Erythroblast (primary cell): ENCODE measurements around the gene TSPAN3.

ENCODE experiments used
- DNase-seq, 2 experiments: peaks; one replicate each; lab custom pipeline; 2025; lab: John Stamatoyannopoulos, UW
- GATA1 ChIP-seq: IDR thresholded peaks from 2 replicates; pipeline ENCODE4 v1.6.1; 2011; ENCODE audit warnings: low read depth, mild to moderate bottlenecking, control low read depth, low read length, moderate library complexity
- POLR2A ChIP-seq: IDR thresholded peaks from 2 replicates; pipeline ENCODE4 v1.6.1; 2011; ENCODE audit warnings: mild to moderate bottlenecking, low read length

TSPAN3 gene

DNA sequence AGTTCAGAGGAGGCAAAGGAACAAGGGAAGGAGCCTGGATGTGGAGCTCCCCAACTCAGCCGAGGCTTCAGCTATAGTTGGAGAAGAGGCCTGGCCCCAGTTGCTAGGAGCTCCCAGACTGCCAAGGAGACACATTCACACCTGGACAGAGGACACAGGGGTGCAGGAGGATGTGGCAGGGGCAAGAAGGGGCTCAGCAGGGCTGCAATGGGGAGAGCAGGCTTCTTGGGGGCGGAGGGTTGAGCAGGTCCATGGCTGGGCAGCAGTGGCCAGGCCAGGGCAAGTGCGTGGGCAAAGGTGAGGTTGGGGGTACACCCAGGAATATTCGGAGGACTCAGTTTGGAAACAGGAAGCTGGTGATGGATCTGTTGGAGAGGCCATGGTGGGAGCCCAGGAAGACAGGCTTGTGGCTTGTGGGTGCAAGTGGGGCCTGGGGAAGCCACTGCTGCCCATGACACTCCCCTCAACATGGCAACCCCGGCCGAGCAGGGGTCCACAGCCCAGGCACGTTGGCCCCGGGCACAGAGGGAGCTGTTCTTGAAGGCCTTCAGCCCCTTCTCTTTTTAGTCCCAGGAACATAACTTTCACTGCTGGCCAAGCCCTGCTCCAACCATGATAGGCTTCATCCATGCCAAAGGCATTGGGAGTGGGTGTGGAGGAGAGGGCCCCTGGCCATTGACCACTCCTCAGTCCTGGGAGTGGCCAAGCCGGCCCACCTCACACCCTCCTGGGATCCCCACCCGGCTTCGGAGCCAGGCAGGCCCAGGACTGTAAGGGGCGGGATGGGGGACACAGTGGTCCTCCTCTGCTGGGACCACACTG is 33.3 kb downstream of the TSPAN3 start:
- no peak for DNase-seq
- TF ChIP-seq GATA1 (no peak), POLR2A (no peak)

DNA sequence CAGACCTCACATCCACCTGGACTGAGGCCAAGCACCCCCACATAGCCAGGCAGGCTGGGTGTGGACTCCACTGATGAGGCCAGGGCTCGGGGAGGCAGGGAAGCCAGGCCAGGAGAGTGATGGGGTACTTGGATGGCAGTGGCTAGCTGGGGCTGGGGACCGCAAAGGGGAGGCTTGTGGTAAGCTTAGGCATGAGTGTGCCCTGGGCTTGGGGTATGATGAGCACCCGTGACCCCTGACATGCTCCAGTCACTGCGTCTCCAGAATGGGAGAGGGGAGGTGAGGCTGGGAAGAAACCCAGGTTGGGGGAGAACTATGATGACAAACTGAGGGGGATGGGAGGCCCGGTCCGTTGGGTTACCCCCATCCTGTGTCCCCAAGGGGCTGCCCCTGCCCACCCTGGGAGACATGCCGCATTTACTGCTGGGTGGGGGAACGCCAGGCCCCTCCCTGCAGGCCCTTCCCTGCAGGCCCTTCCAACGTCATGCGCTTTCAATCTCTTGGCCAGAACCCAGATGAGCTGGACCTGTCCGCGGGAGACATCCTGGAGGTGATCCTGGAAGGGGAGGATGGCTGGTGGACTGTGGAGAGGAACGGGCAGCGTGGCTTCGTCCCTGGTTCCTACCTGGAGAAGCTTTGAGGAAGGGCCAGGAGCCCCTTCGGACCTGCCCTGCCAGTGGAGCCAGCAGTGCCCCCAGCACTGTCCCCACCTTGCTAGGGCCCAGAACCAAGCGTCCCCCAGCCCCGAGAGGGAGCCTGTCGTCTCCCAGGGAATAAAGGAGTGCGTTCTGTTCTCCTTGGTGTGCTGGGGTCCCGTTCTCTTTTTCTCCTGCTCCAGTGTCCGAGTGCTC is 34.1 kb downstream of the TSPAN3 start:
- no peak for DNase-seq
- TF ChIP-seq POLR2A (no peak), GATA1 (no peak)

DNA sequence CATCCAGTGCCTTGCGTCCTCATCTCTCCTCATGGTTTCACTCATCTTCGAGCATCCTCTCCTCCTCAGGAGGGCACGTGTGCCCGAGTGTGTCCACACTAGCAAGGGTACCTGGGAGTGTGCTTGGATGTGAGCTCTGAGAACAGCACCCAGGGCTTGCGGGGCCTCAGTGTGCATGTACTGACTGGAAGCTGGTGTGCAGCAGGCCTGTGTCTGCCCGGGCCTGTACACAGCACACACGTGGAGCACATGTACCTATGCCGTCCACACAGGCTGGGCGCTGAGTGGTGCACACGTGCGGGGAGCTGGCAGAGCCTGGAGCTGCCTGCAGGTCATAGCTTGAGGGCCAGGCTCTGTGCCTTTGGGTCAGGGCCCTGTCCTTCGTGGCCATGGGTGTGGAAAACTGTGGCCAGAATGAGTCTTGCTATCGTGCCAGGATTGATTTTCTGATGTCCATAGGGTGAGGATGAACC is 34.9 kb downstream of the TSPAN3 start:
- no peak for DNase-seq
- TF ChIP-seq GATA1 = no peak
- TF ChIP-seq POLR2A = no peak

DNA sequence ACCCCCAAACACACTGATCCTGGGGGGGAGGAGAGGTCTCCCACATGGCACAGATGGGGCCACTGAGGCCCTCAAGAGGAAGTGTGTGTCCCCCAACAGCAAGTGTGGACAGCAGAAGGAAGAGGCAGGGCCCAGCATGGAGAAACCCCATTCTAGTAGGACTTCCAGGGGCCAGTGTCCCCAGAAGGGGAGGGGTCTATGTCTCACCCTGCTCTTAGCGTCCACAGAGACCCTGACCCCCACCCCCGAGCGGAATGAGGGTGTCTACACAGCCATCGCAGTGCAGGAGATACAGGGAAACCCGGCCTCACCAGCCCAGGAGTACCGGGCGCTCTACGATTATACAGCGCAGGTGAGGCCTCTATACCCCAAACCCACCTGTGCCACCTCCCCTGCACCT is 35.3 kb downstream of the TSPAN3 start:
- no peak for TF ChIP-seq GATA1
- TF ChIP-seq POLR2A = no peak
- DNase-seq = no peak

DNA sequence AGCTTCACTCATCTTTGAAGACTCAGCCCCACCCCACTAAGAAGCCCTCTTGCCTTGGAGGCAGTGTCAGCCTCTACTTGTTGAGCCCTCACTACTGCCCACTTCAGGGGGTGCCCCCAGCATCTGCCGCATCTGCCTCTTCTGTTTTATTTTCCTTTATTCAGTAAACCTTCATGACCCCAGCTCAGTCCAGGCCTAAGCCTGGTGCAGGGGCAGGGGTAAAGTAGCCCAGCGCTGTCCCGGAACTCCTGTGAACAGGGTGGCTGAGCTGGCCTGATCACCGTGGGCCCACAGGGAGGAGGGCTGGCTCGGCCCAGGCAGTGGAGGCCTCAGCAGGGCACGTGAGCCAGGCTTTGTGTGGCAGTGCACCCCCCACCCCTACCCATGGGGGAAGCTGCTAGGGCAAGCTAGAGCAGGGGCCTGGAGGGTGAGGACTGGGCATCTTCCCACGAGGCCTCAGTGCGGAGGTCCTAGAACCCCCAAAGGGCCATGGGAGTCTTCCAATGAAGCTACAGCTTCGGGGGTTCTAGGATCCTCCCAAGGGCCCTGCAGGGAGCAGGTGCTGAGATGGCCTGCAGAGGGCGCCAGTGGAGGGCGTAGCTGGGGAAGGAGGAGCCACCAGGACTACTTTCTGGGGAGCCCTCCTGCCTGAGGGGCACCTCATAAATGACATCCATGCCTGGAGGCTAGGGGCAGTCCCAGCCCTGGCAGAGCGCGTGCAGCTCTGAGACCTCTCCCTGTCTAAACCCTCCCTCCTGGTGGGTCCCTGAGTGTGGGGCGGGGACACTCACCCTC is 36.0 kb downstream of the TSPAN3 start:
- peak; percentile 45 to 60 for DNase-seq
- TF ChIP-seq POLR2A = no peak
- no peak for TF ChIP-seq GATA1

DNA sequence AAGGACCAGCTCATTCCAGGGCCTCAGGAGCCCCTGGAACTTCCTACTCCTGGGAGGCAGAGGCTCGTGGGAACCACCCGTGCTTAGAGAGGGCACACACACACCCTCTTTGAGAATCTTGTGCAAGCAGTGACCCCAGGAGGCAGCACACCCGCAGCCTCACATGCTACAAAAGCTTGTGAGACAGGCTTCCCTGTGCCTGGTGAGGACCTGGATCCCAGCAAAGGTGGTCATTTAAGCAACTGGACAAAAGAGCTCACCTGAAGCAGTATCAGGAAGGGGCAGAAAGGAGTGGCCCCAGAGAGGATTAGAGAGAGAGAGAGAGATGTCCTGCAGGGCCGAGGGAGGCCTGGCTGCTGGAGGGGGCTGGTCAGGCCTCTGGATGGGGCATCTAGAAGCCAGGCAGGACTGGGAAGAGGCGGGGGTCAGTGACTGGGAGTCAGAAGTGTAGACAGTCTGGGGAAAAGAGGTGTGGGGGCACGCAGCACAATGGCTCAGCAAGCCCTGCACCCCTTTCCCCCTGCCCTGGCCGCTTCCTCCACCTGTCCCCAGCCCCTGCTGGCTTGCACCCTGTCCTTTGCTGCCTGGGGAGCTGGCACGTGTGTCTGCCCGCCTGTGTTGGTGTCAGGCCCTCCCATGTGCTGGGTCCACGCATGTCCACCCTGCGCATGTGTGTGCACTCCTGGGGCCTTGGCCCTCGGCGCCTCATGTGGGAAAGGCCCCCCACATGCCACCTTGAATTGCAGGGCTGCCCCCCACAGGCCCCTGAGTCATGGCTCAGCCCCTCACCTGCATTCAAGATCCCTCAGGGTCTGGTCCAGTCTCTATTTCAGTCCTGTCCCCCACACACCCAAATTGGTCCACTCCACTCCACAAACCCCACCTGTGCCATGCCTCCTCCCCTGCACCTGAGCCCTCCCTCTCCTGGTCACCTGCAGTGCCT is 36.9 kb downstream of the TSPAN3 start:
- TF ChIP-seq POLR2A = no peak
- DNase-seq = no peak

DNA sequence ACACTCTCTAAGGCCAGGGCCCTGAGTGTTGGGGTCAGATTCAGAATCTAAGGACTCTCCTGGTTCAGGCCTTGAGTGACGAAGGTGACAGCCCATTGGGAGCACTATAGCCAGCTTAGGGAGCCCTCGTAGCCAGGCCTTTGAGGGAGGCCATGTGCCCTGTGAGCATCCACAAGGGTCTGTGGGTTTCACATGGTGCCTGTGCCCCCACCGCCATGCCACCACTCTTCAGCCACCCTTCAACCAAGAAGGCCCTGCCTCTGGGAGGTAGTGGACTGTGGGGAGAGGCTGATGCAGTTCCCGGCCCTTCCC is 37.5 kb downstream of the TSPAN3 start:
- TF ChIP-seq GATA1 (no peak), POLR2A (no peak)
- DNase-seq = no peak

DNA sequence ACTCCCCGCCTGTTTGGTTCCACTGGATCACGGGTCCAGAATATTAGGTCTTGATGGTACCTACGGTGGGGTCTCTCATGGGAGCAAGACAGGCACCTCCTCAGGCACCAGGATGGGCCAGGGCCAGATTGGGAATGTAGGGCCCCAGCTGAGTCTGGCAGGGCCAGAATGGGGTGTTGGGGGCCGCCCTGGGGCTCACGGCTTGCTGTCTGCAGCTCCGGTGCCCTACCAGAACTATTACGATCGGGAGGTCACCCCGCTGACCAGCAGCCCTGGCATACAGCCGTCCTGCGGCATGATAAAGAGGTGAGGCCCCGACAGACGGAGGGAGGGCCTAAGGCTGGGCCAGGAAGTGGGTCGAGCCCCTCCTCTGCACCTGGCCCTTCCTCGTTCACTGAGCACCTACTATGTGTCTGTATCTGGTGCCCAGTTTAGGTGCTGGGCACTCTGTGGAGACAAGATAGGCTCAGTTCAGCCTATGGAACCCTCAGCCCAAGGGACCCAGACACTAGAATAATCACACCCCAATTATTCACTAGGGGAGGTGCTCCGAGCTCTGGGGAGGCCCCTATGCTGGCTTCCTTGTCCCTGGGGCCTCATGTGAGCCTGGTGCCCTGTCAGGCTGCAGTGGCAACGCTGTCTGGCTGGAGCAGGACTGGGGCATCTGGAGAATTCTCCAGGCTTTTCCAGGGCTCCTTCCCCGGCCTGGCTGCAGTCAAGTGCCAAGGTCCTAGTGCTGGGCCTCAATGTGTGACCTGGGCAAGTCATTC is 38.1 kb downstream of the TSPAN3 start:
- DNase-seq = no peak
- TF ChIP-seq POLR2A (no peak), GATA1 (no peak)

DNA sequence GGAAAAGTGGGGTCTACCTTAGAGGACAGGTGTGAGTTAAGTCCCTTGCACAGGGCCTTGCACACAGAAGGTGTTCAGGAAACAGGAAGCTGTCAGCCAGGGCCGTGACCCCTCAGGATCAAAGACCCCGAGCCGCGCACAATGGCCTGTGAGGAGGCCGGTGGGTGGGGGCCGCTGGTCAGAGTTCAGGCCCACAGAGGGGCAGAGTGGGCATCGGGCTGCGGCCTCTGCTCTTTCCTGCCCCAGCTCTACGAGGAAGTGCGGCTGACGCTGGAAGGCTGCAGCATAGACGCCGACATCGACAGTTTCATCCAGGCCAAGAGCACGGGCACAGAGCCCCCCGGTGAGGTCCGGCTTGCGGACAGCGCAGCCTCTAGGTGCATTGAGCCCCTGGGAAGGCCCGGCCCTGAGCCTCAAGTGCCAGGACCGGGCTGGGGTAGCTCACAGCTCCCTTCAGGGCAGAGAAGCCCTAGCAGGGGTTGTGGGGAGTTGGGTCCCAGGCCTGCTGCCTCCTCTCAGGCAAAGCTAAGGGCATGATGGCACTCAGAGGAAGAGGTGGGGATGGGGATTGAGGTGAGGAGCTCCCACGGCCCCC is 38.8 kb downstream of the TSPAN3 start:
- TF ChIP-seq GATA1 (no peak), POLR2A (no peak)
- DNase-seq = no peak

DNA sequence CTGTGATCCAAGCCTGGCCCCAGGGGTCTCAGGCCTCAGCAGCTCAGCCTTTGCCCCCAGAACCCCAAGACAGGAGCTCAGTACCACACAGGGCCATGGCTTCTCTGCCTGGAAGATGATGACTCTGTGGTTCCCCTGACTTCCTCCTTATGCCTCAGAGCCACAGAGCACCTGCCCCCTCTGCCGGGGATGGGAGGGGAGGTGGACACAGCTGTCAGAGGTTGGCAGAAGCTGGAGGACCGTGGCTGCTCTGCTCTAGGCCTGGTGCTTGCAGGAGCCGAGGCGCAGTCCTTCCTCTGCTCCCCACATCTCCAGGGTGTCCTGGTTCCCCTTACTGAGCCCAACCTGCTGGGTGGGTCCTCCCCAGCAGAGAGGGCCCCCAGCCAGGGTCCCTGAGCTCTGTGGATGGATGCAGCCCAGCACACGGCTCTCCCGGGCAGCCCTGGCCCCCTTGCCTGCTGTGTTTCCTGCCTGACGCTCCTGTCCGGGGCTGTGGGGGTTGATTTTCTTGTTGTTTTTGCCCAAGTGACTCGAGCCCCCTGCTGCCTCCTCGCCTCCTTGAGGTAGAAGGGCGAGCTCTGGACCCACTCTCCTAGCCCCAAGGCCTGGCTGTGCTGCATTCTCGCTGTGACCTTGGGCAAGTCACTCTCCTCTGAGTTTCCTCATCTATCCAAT is 39.4 kb downstream of the TSPAN3 start:
- no peak for TF ChIP-seq POLR2A
- no peak for TF ChIP-seq GATA1
- DNase-seq = no peak

DNA sequence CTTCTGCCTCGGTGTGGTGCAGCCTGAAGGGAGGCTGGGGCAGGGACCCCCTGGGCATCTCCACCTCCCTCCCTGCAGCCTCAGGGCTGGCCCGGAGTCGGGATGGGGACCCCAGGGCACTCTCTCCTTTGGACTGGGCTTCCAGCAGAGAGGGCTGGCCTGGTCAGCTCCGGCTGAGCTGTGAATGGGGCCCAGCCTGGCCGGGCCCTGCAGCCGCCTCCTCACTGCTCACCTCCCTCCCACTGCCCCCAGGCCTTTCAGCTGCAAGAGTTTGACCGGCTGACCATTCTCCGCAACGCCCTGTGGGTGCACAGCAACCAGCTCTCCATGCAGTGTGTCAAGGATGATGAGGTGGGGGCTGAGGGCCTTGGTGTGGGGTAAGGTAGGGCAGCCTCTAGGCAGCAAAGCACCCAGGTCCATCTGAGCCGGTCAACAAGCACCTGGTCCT is 40.0 kb downstream of the TSPAN3 start:
- TF ChIP-seq GATA1 (no peak), POLR2A (no peak)
- DNase-seq = no peak
